DMS114 treated with DMSO at 0.1 percent for 48 hours (cell line): ENCODE results near the gene CEP20.
"Not testable (repeated sequence)": the region's sequence is repeated elsewhere in the genome, so short reads cannot be mapped to it uniquely, and the experiment has no call there.

Experiments
- DNase-seq: peaks from one replicate; lab custom pipeline; 2025; ENCODE audit not compliant: unreplicated experiment; lab: John Stamatoyannopoulos, UW

The CEP20 gene

GRCh38 chr16:15861996-15862395 lies 26.4 kb downstream of the CEP20 start:
- DNase-seq, result no peak

- no peak for DNase-seq
These were observed 29.3 kb downstream of the CEP20 start for GRCh38 chr16:15858921-15859668.

- DNase-seq, result no peak
These were observed 30.5 kb downstream of the CEP20 start for GRCh38 chr16:15857724-15858560.

GRCh38 chr16:15856901-15857698 lies 31.3 kb downstream of the CEP20 start, which contains the start of gene MYH11:
TSS of gene MYH11 (minus strand) at chr16:15857028. CDS start at chr16:15838252, 18,776 bp downstream.
- no peak for DNase-seq

- no peak for DNase-seq
These were observed 32.2 kb downstream of the CEP20 start for GRCh38 chr16:15856182-15856581.

- DNase-seq, result no peak
These were observed 32.7 kb downstream of the CEP20 start for GRCh38 chr16:15855704-15856003.

- no peak for DNase-seq
These were observed 33.3 kb downstream of the CEP20 start for GRCh38 chr16:15854906-15855703.

- no peak for DNase-seq
These were observed 34.3 kb downstream of the CEP20 start for GRCh38 chr16:15854061-15854460.

GRCh38 chr16:15853021-15853420 lies 35.4 kb downstream of the CEP20 start:
- no peak for DNase-seq

- not testable (repeated sequence) for DNase-seq
These were observed 37.8 kb downstream of the CEP20 start for GRCh38 chr16:15850555-15850954.

- DNase-seq, result no peak
These were observed 39.0 kb downstream of the CEP20 start for GRCh38 chr16:15849209-15849981.

- DNase-seq, result no peak
These were observed 40.7 kb downstream of the CEP20 start for GRCh38 chr16:15847611-15848175.

GRCh38 chr16:15846510-15846909 lies 41.9 kb downstream of the CEP20 start:
- DNase-seq, result no peak

- DNase-seq, result no peak
These were observed 44.6 kb downstream of the CEP20 start for GRCh38 chr16:15843635-15844279.

GRCh38 chr16:15839204-15839603 lies 49.2 kb downstream of the CEP20 start:
- DNase-seq, result not testable (repeated sequence)

GRCh38 chr16:15837761-15838160 lies 50.6 kb downstream of the CEP20 start:
- no peak for DNase-seq

- DNase-seq, result no peak
These were observed 51.3 kb downstream of the CEP20 start for GRCh38 chr16:15836965-15837611.

GRCh38 chr16:15836074-15836473 lies 52.3 kb downstream of the CEP20 start:
- DNase-seq, result no peak
